HG03469 (cell line): ENCODE measurements around the gene AGAP3.

ENCODE experiments used
- ATAC-seq: cut with Tn5 transposase; IDR thresholded peaks from one replicate; pipeline ENCODE4 v1.9.1; 2021; ENCODE audit warnings: mild to moderate bottlenecking, moderate library complexity, moderate number of reproducible peaks; ENCODE audit not compliant: unreplicated experiment

AGAP3 gene

GRCh38 chr7:151134743-151135524, 48.7 kb downstream of the AGAP3 start:
- ATAC-seq: no peak

- no peak for ATAC-seq
Measured at GRCh38 chr7:151135525-151135845, 49.2 kb downstream of the AGAP3 start.

GRCh38 chr7:151135866-151136843, 49.9 kb downstream of the AGAP3 start:
- ATAC-seq: no peak

GRCh38 chr7:151137076-151137675, 50.9 kb downstream of the AGAP3 start:
- ATAC-seq: no peak

GRCh38 chr7:151137791-151138152, 51.5 kb downstream of the AGAP3 start:
- ATAC-seq: no peak

- no peak for ATAC-seq
Measured at GRCh38 chr7:151138153-151138851, 52.0 kb downstream of the AGAP3 start.

- ATAC-seq: no peak
Measured at GRCh38 chr7:151139071-151139790, 53.0 kb downstream of the AGAP3 start.

- no peak for ATAC-seq
Measured at GRCh38 chr7:151139791-151140190, 53.5 kb downstream of the AGAP3 start.

GRCh38 chr7:151140826-151141225, 54.6 kb downstream of the AGAP3 start:
- ATAC-seq: no peak

GRCh38 chr7:151141311-151141854, 55.1 kb downstream of the AGAP3 start:
- no peak for ATAC-seq

GRCh38 chr7:151141855-151142685, 55.8 kb downstream of the AGAP3 start:
- no peak for ATAC-seq

GRCh38 chr7:151142686-151143040, 56.4 kb downstream of the AGAP3 start:
- no peak for ATAC-seq

GRCh38 chr7:151143261-151144015, 57.2 kb downstream of the AGAP3 start:
- ATAC-seq: no peak

- no peak for ATAC-seq
Measured at GRCh38 chr7:151144387-151144786, 58.1 kb downstream of the AGAP3 start.

- ATAC-seq: no peak
Measured at GRCh38 chr7:151146761-151147160, 60.5 kb downstream of the AGAP3 start.

- ATAC-seq: no peak
Measured at GRCh38 chr7:151148319-151149259, 62.3 kb downstream of the AGAP3 start.

- ATAC-seq: no peak
Measured at GRCh38 chr7:151150388-151150787, 64.1 kb downstream of the AGAP3 start.
